HCT116 (cell line): Measurements from ENCODE around the gene COL5A1. TPM values are rescaled to one million over a fixed set of nuclear protein-coding genes. Genes with fewer than 3 reads are reported as not detected.

Source experiments
- ATAC-seq: fragments of 200-7000 bp; cut with Tn5 transposase; 2 replicates; pipeline ENCODE4 v1.9.1; 2020; ENCODE audit warnings: mild to moderate bottlenecking, moderate library complexity
- BruUV-seq: library from RNA; stranded (reverse); fragments of 400-500 nt; replicated peaks from 2 replicates; lab custom pipeline; 2021; lab: Mats Ljungman, UMichigan
- CTCF ChIA-PET: fragments of 300-600 bp; sonication (Branson Sonifier 250); formaldehyde crosslinking; loops from one replicate; lab custom pipeline; 2021; ENCODE audit warnings: antibody characterized with exemption; lab: Charles Lee
- POLR2A ChIA-PET: fragments of 300-600, 350-600 bp; sonication (Branson Sonifier 250); formaldehyde crosslinking; loops from one replicate; lab custom pipeline; 2021; ENCODE audit warnings: antibody characterized with exemption; lab: Charles Lee
- RAD21 ChIA-PET, 2 experiments: fragments of 300-600 bp; sonication (Branson Sonifier 250); formaldehyde crosslinking; loops; one replicate each; lab custom pipeline; 2023; ENCODE audit warnings: low total read pairs in 2 of 2; ENCODE audit not compliant: uncharacterized antibody in 2 of 2, unreplicated experiment in 2 of 2, low non-redundant PET in 1 of 2; lab: Charles Lee
- DNase-seq: peaks from one replicate; pipeline ENCODE4 v3.0.0-alpha.2; 2010; ENCODE audit warnings: low read depth, low spot score
- H2AFZ ChIP-seq: fragments of 200-600 bp; shearing (Covaris generic), sonication (generic); 2 replicates; pipeline ENCODE4 v1.6.1; 2017; ENCODE audit warnings: low read depth, mixed run types, mixed read lengths, antibody characterized with exemption, low read length; ENCODE audit not compliant: poor library complexity, severe bottlenecking
- H3K27ac ChIP-seq: 2 replicates; pipeline ENCODE4 v1.5.1; 2012; ENCODE audit warnings: low read depth, low read length
- H3K27me3 ChIP-seq: fragments of 200-600 bp; sonication (generic); 2 replicates; pipeline ENCODE4 v1.6.1; 2016; ENCODE audit warnings: mixed run types, low read length, mixed read lengths; ENCODE audit not compliant: insufficient read depth
- H3K36me3 ChIP-seq, 2 experiments: fragments of 200-500 bp in 1 of 2; fragments of 200-600 bp in 1 of 2; sonication (Bioruptor generic) in 1 of 2; sonication (generic) in 1 of 2; 2 replicates each; pipeline versions ENCODE4 v1.5.1 to v1.6.1; 2014 to 2016; ENCODE audit warnings: low read length in 2 of 2, inconsistent platforms in 1 of 2, mixed read lengths in 1 of 2, mixed run types in 1 of 2; ENCODE audit not compliant: insufficient read depth in 2 of 2, control insufficient read depth in 1 of 2
- H3K4me1 ChIP-seq, 2 experiments: fragments of 200-600 bp in 1 of 2; sonication (generic) in 1 of 2; 2 replicates each; pipeline versions ENCODE4 v1.5.1 to v1.6.1; 2012 to 2017; ENCODE audit warnings: low read length in 2 of 2, inconsistent platforms in 1 of 2, mild to moderate bottlenecking in 1 of 2, mixed read lengths in 1 of 2, mixed run types in 1 of 2, moderate library complexity in 1 of 2; ENCODE audit not compliant: insufficient read depth in 2 of 2, control insufficient read depth in 1 of 2
- H3K4me2 ChIP-seq: fragments of 200-600 bp; sonication (generic); 2 replicates; pipeline ENCODE4 v1.6.1; 2017; ENCODE audit warnings: mixed run types, low read length, mixed read lengths
- H3K4me3 ChIP-seq, 2 experiments: fragments of 200-600 bp in 1 of 2; sonication (generic) in 1 of 2; replicated peaks in 1 of 2; 2 replicates each; pipeline ENCODE4 v1.5.1; 2011 to 2016; ENCODE audit warnings: low read length in 2 of 2, control low read depth in 1 of 2, low read depth in 1 of 2, mild to moderate bottlenecking in 1 of 2, mixed read lengths in 1 of 2, mixed run types in 1 of 2
- H3K79me2 ChIP-seq: fragments of 200-600 bp; sonication (generic); 2 replicates; pipeline ENCODE4 v1.6.1; 2017; ENCODE audit warnings: mild to moderate bottlenecking, mixed run types, low read length, moderate library complexity, mixed read lengths; ENCODE audit not compliant: insufficient read depth
- H3K9ac ChIP-seq: fragments of 200-600 bp; sonication (generic); 2 replicates; pipeline ENCODE4 v1.6.1; 2016; ENCODE audit warnings: low read length, mixed read lengths
- H3K9me2 ChIP-seq: fragments of 200-600 bp; sonication (generic), shearing (Covaris generic); 2 replicates; pipeline ENCODE4 v1.6.1; 2017; ENCODE audit warnings: mixed run types, mild to moderate bottlenecking, moderate library complexity; ENCODE audit not compliant: insufficient read depth
- H3K9me3 ChIP-seq, 2 experiments: fragments of 200-500 bp in 1 of 2; fragments of 200-600 bp in 1 of 2; sonication (Bioruptor generic) in 1 of 2; sonication (generic) in 1 of 2; 2 replicates each; pipeline ENCODE4 v1.6.1; 2014 to 2017; ENCODE audit warnings: low read length in 2 of 2, mixed read lengths in 2 of 2, inconsistent platforms in 1 of 2, low read depth in 1 of 2, mild to moderate bottlenecking in 1 of 2, mixed run types in 1 of 2, moderate library complexity in 1 of 2; ENCODE audit not compliant: control insufficient read depth in 1 of 2, insufficient read depth in 1 of 2
- H4K20me1 ChIP-seq: fragments of 200-600 bp; sonication (generic), shearing (Covaris generic); 2 replicates; pipeline ENCODE4 v1.6.1; 2017; ENCODE audit warnings: mixed run types, mild to moderate bottlenecking, moderate library complexity; ENCODE audit not compliant: insufficient read depth
- CBX3 ChIP-seq: IDR thresholded peaks from 2 replicates; pipeline ENCODE4 v1.6.1; 2012; ENCODE audit warnings: low read depth
- CEBPB ChIP-seq: IDR thresholded peaks from 2 replicates; pipeline ENCODE4 v1.6.1; 2012; ENCODE audit warnings: low read depth
- EGR1 ChIP-seq: IDR thresholded peaks from 2 replicates; pipeline ENCODE4 v1.6.1; 2012; ENCODE audit warnings: low read depth
- ELF1 ChIP-seq: IDR thresholded peaks from 2 replicates; pipeline ENCODE4 v1.6.1; 2012; ENCODE audit warnings: low read depth, borderline replicate concordance
- RAD21 ChIP-seq: IDR thresholded peaks from 2 replicates; pipeline ENCODE4 v1.6.1; 2012; ENCODE audit warnings: low read depth, mild to moderate bottlenecking
- TCF7L2 ChIP-seq: IDR thresholded peaks from 2 replicates; pipeline ENCODE4 v1.7.0; 2011; ENCODE audit warnings: borderline replicate concordance, inconsistent platforms; ENCODE audit not compliant: insufficient read depth, insufficient read length; ENCODE audit errors: extremely low read depth
- ZFX ChIP-seq: fragments of 450-650 bp; IDR thresholded peaks from 2 replicates; pipeline ENCODE4 v1.6.1; 2017
- ZNF274 ChIP-seq: fragments of 200-500 bp; sonication (Bioruptor generic); IDR thresholded peaks from 2 replicates; pipeline ENCODE4 v1.6.1; 2014; ENCODE audit warnings: mild to moderate bottlenecking, low read depth, low read length, inconsistent platforms
- intact Hi-C: fragments of 100-400 bp; cut with micrococcal nuclease; formaldehyde crosslinking; loops from 2 replicates; pipeline ENCODE4 v1.10.0; 2022
- total RNA-seq: library from RNA; stranded (reverse); gene quantifications from one replicate; pipeline ENCODE4 v1.2.1, GENCODE V29; 2021; ENCODE audit not compliant: unreplicated experiment
- TF ChIP-seq, protein P1 (sequence below): IDR thresholded peaks from 2 replicates; pipeline ENCODE4 v1.6.1; 2012
- TF ChIP-seq, protein P2 (sequence below): IDR thresholded peaks from 2 replicates; pipeline ENCODE4 v1.6.1; 2012; ENCODE audit warnings: low read depth

The COL5A1 gene
- total RNA-seq, 1 experiment from 2014 or later, result 0.30 TPM

DNA sequence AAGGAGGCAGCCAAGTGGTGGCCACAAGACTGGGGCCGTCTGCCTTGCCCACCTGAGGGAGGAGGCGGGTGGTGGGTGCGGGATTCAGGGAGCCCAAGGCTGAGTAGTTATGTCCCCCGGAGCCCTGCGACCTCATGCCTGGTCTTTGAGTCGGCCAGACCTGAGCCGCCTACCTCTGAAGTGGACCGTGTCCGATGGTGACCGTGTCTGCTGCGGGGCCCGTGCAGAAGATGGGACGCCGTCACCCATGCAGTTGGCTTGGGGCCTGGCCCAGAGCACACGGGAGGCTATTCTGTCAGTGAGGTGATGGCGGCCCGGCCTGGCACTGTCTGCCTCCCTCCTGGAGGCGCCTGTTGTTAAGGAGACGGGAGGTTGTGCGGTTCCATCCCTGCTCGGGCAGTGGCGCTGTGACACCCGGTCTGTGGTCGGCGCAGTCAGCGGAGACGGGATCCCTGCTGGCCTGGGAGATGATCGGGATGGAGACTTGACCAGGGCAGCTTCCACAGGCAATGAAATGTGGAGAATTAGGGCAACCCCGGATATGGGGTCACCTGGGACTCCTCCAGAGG, 176.5 kb downstream of the COL5A1 start:
- ChIA-PET RAD21 (no interaction called here), POLR2A (no interaction called here), CTCF (no interaction called here)
- Histone ChIP-seq H2AFZ (no peak overlapping the region), H3K4me3 (no peak overlapping the region), H3K9me3 (no peaks in the 10 kb centered on the region), H4K20me1 (no peaks in the 10 kb centered on the region), H3K4me1 (no peaks in the 10 kb centered on the region; a peak in 1 of 4 replicates), H3K9ac (no peak overlapping the region), H3K79me2 (no peaks in the 10 kb centered on the region), H3K9me2 (no peaks in the 10 kb centered on the region), H3K36me3 (no peaks in the 10 kb centered on the region), H3K27ac (no peak overlapping the region), H3K27me3 (no peaks in the 10 kb centered on the region), H3K4me2 (no peak overlapping the region)
- DNase-seq (no peak), ATAC-seq (no peak)
- BruUV-seq, result no TSS peak
- intact Hi-C loops, result no loop called here
- TF ChIP-seq CEBPB (no peak), ZNF274 (no peak), CBX3 (no peak), EGR1 (no peak), ELF1 (no peak), TCF7L2 (no peak), RAD21 (no peak), ZFX (no peak)
- TF ChIP-seq, protein P1, sequence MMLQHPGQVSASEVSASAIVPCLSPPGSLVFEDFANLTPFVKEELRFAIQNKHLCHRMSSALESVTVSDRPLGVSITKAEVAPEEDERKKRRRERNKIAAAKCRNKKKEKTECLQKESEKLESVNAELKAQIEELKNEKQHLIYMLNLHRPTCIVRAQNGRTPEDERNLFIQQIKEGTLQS, result no peak
- TF ChIP-seq, protein P2, sequence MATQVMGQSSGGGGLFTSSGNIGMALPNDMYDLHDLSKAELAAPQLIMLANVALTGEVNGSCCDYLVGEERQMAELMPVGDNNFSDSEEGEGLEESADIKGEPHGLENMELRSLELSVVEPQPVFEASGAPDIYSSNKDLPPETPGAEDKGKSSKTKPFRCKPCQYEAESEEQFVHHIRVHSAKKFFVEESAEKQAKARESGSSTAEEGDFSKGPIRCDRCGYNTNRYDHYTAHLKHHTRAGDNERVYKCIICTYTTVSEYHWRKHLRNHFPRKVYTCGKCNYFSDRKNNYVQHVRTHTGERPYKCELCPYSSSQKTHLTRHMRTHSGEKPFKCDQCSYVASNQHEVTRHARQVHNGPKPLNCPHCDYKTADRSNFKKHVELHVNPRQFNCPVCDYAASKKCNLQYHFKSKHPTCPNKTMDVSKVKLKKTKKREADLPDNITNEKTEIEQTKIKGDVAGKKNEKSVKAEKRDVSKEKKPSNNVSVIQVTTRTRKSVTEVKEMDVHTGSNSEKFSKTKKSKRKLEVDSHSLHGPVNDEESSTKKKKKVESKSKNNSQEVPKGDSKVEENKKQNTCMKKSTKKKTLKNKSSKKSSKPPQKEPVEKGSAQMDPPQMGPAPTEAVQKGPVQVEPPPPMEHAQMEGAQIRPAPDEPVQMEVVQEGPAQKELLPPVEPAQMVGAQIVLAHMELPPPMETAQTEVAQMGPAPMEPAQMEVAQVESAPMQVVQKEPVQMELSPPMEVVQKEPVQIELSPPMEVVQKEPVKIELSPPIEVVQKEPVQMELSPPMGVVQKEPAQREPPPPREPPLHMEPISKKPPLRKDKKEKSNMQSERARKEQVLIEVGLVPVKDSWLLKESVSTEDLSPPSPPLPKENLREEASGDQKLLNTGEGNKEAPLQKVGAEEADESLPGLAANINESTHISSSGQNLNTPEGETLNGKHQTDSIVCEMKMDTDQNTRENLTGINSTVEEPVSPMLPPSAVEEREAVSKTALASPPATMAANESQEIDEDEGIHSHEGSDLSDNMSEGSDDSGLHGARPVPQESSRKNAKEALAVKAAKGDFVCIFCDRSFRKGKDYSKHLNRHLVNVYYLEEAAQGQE, result no peak
